GM21515 (cell line): ENCODE results near the gene CGNL1.

ENCODE experiments used
- ATAC-seq: cut with Tn5 transposase; IDR thresholded peaks from one replicate; pipeline ENCODE4 v1.9.1; 2021; ENCODE audit not compliant: unreplicated experiment

The CGNL1 gene

GRCh38 chr15:57495554-57496165 is 119.4 kb downstream of the CGNL1 start:
- no peak for ATAC-seq

- no peak for ATAC-seq
Observed at GRCh38 chr15:57496594-57496945, 120.3 kb downstream of the CGNL1 start.

- no peak for ATAC-seq
Observed at GRCh38 chr15:57496946-57497869, 120.9 kb downstream of the CGNL1 start.

- ATAC-seq, result no peak
Observed at GRCh38 chr15:57500256-57500655, 124.0 kb downstream of the CGNL1 start.

GRCh38 chr15:57500979-57501576 is 124.8 kb downstream of the CGNL1 start:
- ATAC-seq, result no peak

- ATAC-seq, result no peak
Observed at GRCh38 chr15:57502116-57502515, 125.8 kb downstream of the CGNL1 start.

- ATAC-seq, result no peak
Observed at GRCh38 chr15:57503051-57503702, 126.9 kb downstream of the CGNL1 start.

- no peak for ATAC-seq
Observed at GRCh38 chr15:57503911-57504598, 127.8 kb downstream of the CGNL1 start.

GRCh38 chr15:57504599-57504940 is 128.3 kb downstream of the CGNL1 start:
- no peak for ATAC-seq

GRCh38 chr15:57505056-57505715 is 128.9 kb downstream of the CGNL1 start:
- no peak for ATAC-seq

- no peak for ATAC-seq
Observed at GRCh38 chr15:57505949-57506391, 129.7 kb downstream of the CGNL1 start.

GRCh38 chr15:57506422-57506821 is 130.1 kb downstream of the CGNL1 start:
- ATAC-seq, result no peak

GRCh38 chr15:57507111-57507510 is 130.8 kb downstream of the CGNL1 start:
- ATAC-seq, result no peak

GRCh38 chr15:57509126-57509525 is 132.8 kb downstream of the CGNL1 start:
- ATAC-seq, result no peak

- ATAC-seq, result no peak
Observed at GRCh38 chr15:57509965-57510364, 133.7 kb downstream of the CGNL1 start.

- ATAC-seq, result no peak
Observed at GRCh38 chr15:57510647-57511046, 134.3 kb downstream of the CGNL1 start.

- no peak for ATAC-seq
Observed at GRCh38 chr15:57516327-57517029, 140.2 kb downstream of the CGNL1 start.

- ATAC-seq, result no peak
Observed at GRCh38 chr15:57517030-57517671, 140.8 kb downstream of the CGNL1 start.

GRCh38 chr15:57518779-57519405 is 142.6 kb downstream of the CGNL1 start:
- ATAC-seq, result no peak
